GM12872 (cell line): ENCODE data around the gene GCN1.

Experiments
- TF ChIP-seq, protein P1 (sequence below): IDR thresholded peaks from 3 replicates; pipeline ENCODE4 v1.5.1; 2011; ENCODE audit warnings: low read depth, mild to moderate bottlenecking, low read length, moderate library complexity; ENCODE audit not compliant: insufficient read depth

The GCN1 gene

DNA sequence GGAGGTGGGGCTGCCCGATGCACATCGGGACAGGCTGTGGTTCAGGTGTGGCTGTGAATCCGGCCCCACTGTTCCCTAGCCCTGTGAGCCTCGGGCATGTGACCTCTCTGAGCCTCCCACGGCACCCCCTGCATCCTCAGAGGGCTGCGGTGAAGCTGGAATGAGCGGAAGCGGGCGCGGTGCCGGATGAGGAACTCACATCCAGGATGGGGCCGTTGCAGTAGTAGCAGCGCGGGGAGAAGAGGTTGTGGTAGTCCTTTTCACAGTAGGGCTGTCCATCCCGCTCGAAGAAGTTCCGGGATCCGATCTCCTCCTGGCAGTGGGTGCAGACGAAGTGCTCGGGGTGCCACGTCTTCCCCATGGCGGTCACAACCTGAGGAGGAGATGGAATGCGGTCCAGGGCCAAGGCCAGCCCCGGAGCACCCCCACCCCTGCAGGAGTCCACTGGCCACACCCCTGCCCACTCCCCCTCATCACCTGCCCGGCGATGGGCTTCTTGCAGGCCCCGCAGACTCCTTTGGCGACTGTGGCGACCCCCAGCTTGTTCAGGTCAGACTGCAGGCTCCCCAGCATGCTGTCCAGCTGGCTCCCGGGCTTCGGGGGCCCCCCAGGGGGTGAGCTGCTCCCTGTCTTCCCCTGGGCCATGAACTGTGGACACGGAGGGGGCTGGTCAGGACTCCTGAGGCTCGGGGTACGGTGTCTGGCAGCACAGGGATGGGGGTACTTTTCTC is 20.3 kb upstream of the GCN1 start:
- TF ChIP-seq, protein P1, sequence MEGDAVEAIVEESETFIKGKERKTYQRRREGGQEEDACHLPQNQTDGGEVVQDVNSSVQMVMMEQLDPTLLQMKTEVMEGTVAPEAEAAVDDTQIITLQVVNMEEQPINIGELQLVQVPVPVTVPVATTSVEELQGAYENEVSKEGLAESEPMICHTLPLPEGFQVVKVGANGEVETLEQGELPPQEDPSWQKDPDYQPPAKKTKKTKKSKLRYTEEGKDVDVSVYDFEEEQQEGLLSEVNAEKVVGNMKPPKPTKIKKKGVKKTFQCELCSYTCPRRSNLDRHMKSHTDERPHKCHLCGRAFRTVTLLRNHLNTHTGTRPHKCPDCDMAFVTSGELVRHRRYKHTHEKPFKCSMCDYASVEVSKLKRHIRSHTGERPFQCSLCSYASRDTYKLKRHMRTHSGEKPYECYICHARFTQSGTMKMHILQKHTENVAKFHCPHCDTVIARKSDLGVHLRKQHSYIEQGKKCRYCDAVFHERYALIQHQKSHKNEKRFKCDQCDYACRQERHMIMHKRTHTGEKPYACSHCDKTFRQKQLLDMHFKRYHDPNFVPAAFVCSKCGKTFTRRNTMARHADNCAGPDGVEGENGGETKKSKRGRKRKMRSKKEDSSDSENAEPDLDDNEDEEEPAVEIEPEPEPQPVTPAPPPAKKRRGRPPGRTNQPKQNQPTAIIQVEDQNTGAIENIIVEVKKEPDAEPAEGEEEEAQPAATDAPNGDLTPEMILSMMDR = no peak

DNA sequence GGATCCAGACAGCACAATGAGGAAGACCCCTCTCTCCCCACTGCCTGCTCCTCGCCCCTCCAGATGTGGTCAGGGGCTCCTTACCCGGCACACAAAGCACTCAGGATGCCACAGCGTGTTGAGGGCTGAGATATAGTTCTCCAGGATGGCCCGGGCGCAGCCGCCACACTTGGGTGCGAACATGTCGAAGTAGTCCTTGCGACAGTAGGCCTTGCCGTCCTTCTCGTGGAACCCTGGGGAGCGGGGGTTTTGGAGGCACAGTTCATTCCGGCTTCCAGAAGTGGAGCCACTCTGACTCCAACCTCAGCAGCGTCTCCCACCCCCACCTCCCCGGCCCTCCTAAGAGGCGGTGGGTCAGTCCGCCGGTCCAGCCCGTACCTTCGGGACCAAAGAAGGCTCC is 19.2 kb upstream of the GCN1 start:
- TF ChIP-seq, protein P1 = no peak

DNA sequence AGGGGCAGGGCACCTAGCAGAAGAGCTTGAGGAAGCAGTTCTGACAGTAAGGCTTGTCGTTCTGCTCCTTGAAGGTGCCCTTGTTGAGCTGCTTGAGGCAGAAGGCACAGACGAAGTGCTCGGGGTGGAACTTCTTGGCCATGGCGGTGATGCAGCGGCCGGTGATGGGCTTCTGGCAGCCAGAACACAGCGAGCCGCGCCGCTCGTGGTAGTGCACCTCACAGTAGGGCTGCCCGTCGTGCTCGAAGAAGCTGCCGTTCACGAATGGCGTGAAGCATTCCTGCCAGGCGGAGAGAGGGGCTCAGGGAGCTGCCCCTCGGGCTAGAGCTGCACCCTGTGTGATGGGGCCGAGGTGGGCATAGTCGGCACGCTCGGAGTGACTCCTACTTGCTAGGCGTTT is 17.8 kb upstream of the GCN1 start:
- TF ChIP-seq, protein P1 = no peak

DNA sequence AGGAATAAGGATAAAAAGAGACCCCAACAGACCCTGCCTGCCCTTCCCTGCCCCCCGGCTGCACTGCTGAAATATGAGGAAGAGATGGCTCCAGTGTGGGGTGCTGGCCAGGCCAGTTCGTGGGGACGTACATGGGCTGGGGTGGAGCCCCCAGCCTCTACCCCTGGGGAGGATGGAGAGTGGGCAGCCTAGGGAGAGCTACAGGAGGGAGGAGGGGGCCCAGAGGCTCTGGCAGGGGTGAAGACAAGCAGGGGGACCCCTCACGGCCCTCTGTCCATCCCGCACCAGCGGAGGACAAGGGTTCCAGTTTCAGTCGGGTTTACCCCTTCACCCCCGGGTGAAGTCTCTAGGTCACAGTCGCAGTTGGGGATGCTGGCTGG is 17.4 kb upstream of the GCN1 start:
- TF ChIP-seq, protein P1 = no peak

DNA sequence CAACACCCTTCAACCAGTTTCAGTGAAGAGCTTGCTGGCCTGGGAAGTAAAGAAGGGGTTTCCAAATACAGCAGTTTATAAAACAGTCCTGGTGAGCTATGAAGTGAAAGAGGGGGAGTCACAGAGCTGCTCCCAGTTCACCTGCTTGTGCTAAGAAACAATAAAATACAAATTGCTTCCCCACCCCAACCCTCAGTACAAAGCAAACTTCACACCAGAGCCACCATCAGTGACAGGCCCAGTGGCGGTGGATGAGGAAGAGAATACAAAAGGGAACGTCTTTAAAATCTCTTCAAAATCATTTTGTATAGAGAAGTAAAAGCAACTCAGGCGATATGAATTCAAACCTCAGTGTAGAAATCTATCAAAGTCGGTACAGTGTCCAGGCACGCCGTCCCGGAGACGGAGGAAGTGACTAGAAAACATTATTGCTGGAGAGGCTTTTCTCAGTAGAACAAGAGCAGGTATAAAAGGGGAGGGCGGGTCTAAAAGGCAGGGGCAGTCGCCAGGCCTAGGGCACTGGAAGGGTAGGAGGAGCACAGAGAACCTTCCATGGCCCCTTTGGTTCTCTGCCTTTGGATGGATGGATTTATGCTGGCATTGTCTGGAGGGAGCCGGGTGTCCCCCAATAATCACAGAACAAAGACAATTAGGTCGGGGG is 16.9 kb upstream of the GCN1 start:
- TF ChIP-seq, protein P1 = no peak

DNA sequence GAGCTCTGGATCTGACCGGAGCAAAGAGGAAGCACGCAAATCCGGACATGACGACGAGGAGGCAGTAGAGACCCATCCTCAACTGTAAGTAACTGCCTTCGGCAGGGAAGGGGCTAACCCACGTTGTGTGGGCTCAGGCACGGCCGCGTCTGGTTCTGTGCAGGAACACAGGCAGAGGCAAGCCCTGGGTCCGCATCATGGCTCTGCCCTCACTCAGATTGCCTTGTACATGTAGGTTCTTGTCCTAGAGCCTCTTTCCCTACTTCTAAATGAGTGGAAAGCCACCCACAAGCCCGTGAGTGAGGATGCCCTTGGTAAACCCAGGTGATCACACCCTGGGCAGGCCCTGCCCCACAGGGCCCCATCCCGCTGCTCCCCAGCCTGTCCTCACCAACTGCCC is 15.3 kb upstream of the GCN1 start:
- TF ChIP-seq, protein P1 = no peak

DNA sequence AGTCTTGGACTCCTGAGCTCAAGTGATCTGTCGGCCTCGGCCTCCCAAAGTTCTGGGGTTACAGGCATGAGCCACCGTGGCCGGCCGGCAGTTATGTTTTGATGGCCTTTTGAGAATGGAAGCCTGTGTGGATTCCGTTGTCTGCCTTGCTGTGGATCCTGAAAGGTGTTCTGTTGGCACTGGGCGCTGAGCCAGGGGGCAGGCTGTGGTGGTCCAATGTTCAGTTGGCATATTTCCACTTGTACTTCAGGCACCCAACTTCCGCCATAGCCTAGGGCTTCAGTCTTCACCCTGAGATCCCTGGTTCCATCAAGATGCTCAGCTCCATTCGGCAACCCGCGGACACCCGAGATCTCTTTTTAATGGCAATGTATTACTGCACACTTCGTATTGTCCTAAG is 12.7 kb upstream of the GCN1 start:
- TF ChIP-seq, protein P1 = no peak
